K562 (cell line): ENCODE measurements around the gene CS. TPM values are rescaled to one million over a fixed set of nuclear protein-coding genes. Genes with fewer than 3 reads are reported as not detected.

Source experiments
- BHLHE40 ChIP-seq: IDR thresholded peaks from 2 replicates; pipeline ENCODE4 v1.6.1; 2011; ENCODE audit warnings: low read length, improper control_type of control experiment
- BRD9 ChIP-seq: fragments of 450-650 bp; IDR thresholded peaks from 2 replicates; pipeline ENCODE4 v1.6.1; 2018; ENCODE audit warnings: low read depth; ENCODE audit not compliant: partially characterized antibody
- CBFA2T2 ChIP-seq: fragments of 450-650 bp; conservative IDR thresholded peaks from 2 replicates; pipeline ENCODE4 v1.6.1; 2017; ENCODE audit warnings: mild to moderate bottlenecking
- DACH1 ChIP-seq: fragments of 450-650 bp; IDR thresholded peaks from 2 replicates; pipeline ENCODE4 v1.6.1; 2018; ENCODE audit not compliant: partially characterized antibody
- ELF4 ChIP-seq: fragments of 450-650 bp; formaldehyde crosslinking; IDR thresholded peaks from 2 replicates; pipeline ENCODE4 v1.4.0; 2022; ENCODE audit warnings: missing genetic modification characterization
- FIP1L1 ChIP-seq: fragments of 200-400 bp; formaldehyde crosslinking; IDR thresholded peaks from 2 replicates; pipeline ENCODE4 v1.6.1; 2018; ENCODE audit warnings: mild to moderate bottlenecking, low read depth, low read length; ENCODE audit not compliant: poor library complexity, severe bottlenecking
- HDAC3 ChIP-seq: fragments of 450-650 bp; IDR thresholded peaks from 2 replicates; pipeline ENCODE4 v1.6.1; 2018; ENCODE audit warnings: borderline replicate concordance, mild to moderate bottlenecking, moderate library complexity; ENCODE audit not compliant: partially characterized antibody
- HMG20A ChIP-seq: fragments of 450-650 bp; formaldehyde crosslinking; conservative IDR thresholded peaks from 2 replicates; pipeline ENCODE4 v1.4.0; 2020; ENCODE audit warnings: mild to moderate bottlenecking, mixed read lengths
- KDM1A ChIP-seq, 2 experiments: fragments of 450-650 bp; IDR thresholded peaks; 2 replicates each; pipeline ENCODE4 v1.6.1; 2016; ENCODE audit warnings: mild to moderate bottlenecking in 2 of 2
- KHSRP ChIP-seq: fragments of 450-650 bp; IDR thresholded peaks from 2 replicates; pipeline ENCODE4 v1.6.1; 2017
- PCBP2 ChIP-seq: fragments of 200-400 bp; formaldehyde crosslinking; IDR thresholded peaks from 2 replicates; pipeline ENCODE4 v1.6.1; 2018; ENCODE audit warnings: low read length, low read depth, mild to moderate bottlenecking, moderate library complexity; ENCODE audit not compliant: poor library complexity, severe bottlenecking
- POLR2AphosphoS5 ChIP-seq: IDR thresholded peaks from 2 replicates; pipeline ENCODE4 v1.6.1; 2011; ENCODE audit warnings: mild to moderate bottlenecking, low read depth, low read length, moderate library complexity; ENCODE audit not compliant: control insufficient read depth, insufficient read depth
- PRPF4 ChIP-seq: fragments of 200-400 bp; formaldehyde crosslinking; IDR thresholded peaks from one replicate; pipeline ENCODE4 v1.6.1; 2017; ENCODE audit warnings: low read length, low read depth, mild to moderate bottlenecking; ENCODE audit not compliant: insufficient read depth, poor library complexity, severe bottlenecking
- RNF2 ChIP-seq: sonication (generic); IDR thresholded peaks from 2 replicates; pipeline ENCODE4 v1.6.1; 2016
- TCF7 ChIP-seq: sonication (generic); IDR thresholded peaks from 2 replicates; pipeline ENCODE4 v1.6.1; 2016; ENCODE audit warnings: antibody characterized with exemption, borderline replicate concordance
- TCF7L2 ChIP-seq: fragments of 150-350 bp; IDR thresholded peaks from 2 replicates; pipeline ENCODE4 v1.6.1; 2016; ENCODE audit warnings: low read depth, mild to moderate bottlenecking, low read length, moderate library complexity
- ZFP1 ChIP-seq: fragments of 450-650 bp; formaldehyde crosslinking; IDR thresholded peaks from 2 replicates; pipeline ENCODE4 v1.4.0; 2020; ENCODE audit warnings: mild to moderate bottlenecking, mixed read lengths
- ZNF143 ChIP-seq: sonication (generic); formaldehyde crosslinking; IDR thresholded peaks from 2 replicates; pipeline ENCODE4 v1.9.0; 2022; ENCODE audit warnings: mild to moderate bottlenecking, missing genetic modification reagents
- ZNF224 ChIP-seq: sonication (generic); formaldehyde crosslinking; IDR thresholded peaks from 2 replicates; pipeline ENCODE4 v1.8.0; 2022; ENCODE audit warnings: mild to moderate bottlenecking, missing genetic modification reagents
- ZNF253 ChIP-seq: fragments of 250-450 bp; sonication (Bioruptor Pico); conservative IDR thresholded peaks from 2 replicates; pipeline ENCODE4 v1.6.1; 2021; ENCODE audit warnings: mild to moderate bottlenecking
- ZSCAN32 ChIP-seq: fragments of 450-650 bp; formaldehyde crosslinking; IDR thresholded peaks from 2 replicates; pipeline ENCODE4 v1.4.0; 2020; ENCODE audit warnings: mild to moderate bottlenecking, moderate library complexity
- polyA plus RNA-seq, 8 experiments: library from polyadenylated mRNA; depleted of rRNA in 4 of 8; stranded (reverse) in 5 of 8; unstranded in 3 of 8; fragments of >200 nt; fragmentation: Nextera tagmentation in 2 of 8; fragmentation: Illumina TruSeq in 1 of 8; extraction: Ambion mirVana in 2 of 8; extraction: Trizol in 1 of 8; gene quantifications; 2 replicates each; pipeline versions ENCODE4 v1.2.1 to v1.2.3, GENCODE V29; 2011 to 2014; ENCODE audit warnings: inconsistent platforms in 1 of 8, missing spikeins in 1 of 8
- total RNA-seq, 7 experiments: library from RNA; depleted of rRNA in 6 of 7; stranded (reverse); fragments of >200 nt in 6 of 7; fragmentation: Illumina TruSeq in 2 of 7; extraction: Trizol in 2 of 7; gene quantifications; 2 replicates each; pipeline versions ENCODE4 v1.2.1 to v1.2.3, GENCODE V29; 2011 to 2021; ENCODE audit warnings: low replicate concordance in 1 of 7
- TF ChIP-seq, protein P1 (sequence below): fragments of 450-650 bp; formaldehyde crosslinking; IDR thresholded peaks from 2 replicates; pipeline ENCODE4 v1.4.0; 2020; ENCODE audit warnings: mild to moderate bottlenecking
- TF ChIP-seq, protein P2 (sequence below): fragments of 250-450 bp; sonication (Bioruptor Pico); IDR thresholded peaks from 2 replicates; pipeline ENCODE4 v1.4.0; 2020; ENCODE audit warnings: mild to moderate bottlenecking
- TF ChIP-seq, protein P3 (sequence below): sonication (generic); formaldehyde crosslinking; IDR thresholded peaks from 2 replicates; pipeline ENCODE4 v1.8.1; 2023; ENCODE audit warnings: mild to moderate bottlenecking, missing genetic modification reagents

Gene CS
- total and polyA plus RNA-seq, 9 of the 15 experiments (the other 6 are each of a cell fraction or from before 2014, with no cell fraction given), result 99.9 to 390 (median 149) TPM

DNA sequence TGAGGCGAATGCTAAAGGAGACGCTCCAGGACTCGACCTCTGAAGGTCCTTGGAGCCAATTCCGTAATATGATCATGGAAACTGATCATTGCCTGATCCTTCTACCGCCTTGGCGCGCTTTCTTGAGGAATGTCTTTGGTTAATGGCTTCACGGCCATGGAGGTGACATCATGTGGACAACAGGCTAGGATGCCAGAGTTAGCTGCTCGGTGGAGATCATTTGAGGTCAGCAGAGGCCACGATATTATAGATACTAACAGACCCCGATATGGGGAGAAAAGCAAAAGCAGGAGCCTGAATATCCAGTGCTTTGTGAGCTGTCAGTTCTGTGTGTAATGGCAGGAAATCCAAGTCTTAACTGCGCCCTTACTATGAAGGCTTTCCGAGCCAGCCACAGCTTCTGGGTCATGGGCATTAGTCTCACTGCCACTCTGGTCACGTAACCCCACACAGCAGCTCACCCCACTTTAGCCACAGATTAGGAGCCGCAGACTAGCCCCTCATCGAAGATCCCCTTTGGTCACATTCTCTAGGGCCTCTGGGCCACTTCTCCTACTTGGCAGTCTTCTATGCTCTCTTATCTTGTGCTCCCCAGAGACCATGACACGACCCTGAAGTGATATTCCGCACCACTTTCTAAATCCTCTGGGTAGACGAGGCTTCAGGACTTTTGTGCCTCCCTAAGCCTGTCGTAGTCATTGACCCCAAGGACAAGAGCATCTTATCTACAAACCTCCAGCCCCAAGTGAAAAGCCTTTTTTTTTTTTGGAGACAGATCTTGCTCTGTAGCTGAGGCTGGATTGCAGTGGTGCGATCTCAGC is 724 bp upstream of the CS start (continued):
- TF ChIP-seq ZNF143 (CRISPR knock-in tag), result no peak
- TF ChIP-seq ELF4, result no peak
- TF ChIP-seq RNF2, result peak; percentile 33; the same call in 1 of the 2 replicates
- TF ChIP-seq BHLHE40, result peak; percentile 16; the same call in 1 of the 2 replicates
- TF ChIP-seq ZFP1 (CRISPR knock-in tag), result no peak
- TF ChIP-seq PRPF4, result no peak
- no peak for TF ChIP-seq ZNF224
- no peak for TF ChIP-seq HMG20A (CRISPR knock-in tag)
- peak; percentile 91 for TF ChIP-seq CBFA2T2
- TF ChIP-seq ZSCAN32 (CRISPR knock-in tag), result no peak; the same call in 1 of the 2 replicates
- peak; percentile 93 to 94 for TF ChIP-seq KDM1A (IDR thresholded peaks at IDR 0.05)
- TF ChIP-seq POLR2AphosphoS5, result peak; percentile 85
- TF ChIP-seq KHSRP, result no peak
- no peak for TF ChIP-seq TCF7L2
- TF ChIP-seq DACH1, result no peak
- no peak for TF ChIP-seq PCBP2
- TF ChIP-seq ZNF253, result no peak
- TF ChIP-seq, protein P1, sequence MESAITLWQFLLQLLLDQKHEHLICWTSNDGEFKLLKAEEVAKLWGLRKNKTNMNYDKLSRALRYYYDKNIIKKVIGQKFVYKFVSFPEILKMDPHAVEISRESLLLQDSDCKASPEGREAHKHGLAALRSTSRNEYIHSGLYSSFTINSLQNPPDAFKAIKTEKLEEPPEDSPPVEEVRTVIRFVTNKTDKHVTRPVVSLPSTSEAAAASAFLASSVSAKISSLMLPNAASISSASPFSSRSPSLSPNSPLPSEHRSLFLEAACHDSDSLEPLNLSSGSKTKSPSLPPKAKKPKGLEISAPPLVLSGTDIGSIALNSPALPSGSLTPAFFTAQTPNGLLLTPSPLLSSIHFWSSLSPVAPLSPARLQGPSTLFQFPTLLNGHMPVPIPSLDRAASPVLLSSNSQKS (CRISPR knock-in tag), result no peak
- TF ChIP-seq, protein P2, sequence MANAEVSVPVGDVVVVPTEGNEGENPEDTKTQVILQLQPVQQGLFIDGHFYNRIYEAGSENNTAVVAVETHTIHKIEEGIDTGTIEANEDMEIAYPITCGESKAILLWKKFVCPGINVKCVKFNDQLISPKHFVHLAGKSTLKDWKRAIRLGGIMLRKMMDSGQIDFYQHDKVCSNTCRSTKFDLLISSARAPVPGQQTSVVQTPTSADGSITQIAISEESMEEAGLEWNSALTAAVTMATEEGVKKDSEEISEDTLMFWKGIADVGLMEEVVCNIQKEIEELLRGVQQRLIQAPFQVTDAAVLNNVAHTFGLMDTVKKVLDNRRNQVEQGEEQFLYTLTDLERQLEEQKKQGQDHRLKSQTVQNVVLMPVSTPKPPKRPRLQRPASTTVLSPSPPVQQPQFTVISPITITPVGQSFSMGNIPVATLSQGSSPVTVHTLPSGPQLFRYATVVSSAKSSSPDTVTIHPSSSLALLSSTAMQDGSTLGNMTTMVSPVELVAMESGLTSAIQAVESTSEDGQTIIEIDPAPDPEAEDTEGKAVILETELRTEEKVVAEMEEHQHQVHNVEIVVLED (CRISPR knock-in tag), result no peak; the same call in 1 of the 2 replicates
- TF ChIP-seq, protein P3, sequence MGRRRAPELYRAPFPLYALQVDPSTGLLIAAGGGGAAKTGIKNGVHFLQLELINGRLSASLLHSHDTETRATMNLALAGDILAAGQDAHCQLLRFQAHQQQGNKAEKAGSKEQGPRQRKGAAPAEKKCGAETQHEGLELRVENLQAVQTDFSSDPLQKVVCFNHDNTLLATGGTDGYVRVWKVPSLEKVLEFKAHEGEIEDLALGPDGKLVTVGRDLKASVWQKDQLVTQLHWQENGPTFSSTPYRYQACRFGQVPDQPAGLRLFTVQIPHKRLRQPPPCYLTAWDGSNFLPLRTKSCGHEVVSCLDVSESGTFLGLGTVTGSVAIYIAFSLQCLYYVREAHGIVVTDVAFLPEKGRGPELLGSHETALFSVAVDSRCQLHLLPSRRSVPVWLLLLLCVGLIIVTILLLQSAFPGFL (CRISPR knock-in tag), result no peak
- TF ChIP-seq HDAC3, result peak; percentile 45
- no peak for TF ChIP-seq FIP1L1
- TF ChIP-seq BRD9, result peak; percentile 47
- no peak; the same call in 1 of the 2 replicates for TF ChIP-seq TCF7
